ENCODE data around the gene LPIN2. TPM values are rescaled to one million over a fixed set of nuclear protein-coding genes. Genes with fewer than 3 reads are reported as not detected.

LPIN2 gene
- total RNA-seq, 1 experiment from 2014 or later: 10.7 TPM

GRCh38 chr18:3061581-3062312 lies 48.8 kb upstream of the LPIN2 start:
- Histone ChIP-seq H3K4me3 (replicated peaks in 1 of 2; ENCODE audit: low read depth in 1 of 2, low read length in 2 of 2) (no peak overlapping the region), H3K4me2 (ENCODE audit: low read length) (no peak overlapping the region), H3K9me3 (ENCODE audit: control insufficient read depth in 1 of 2, insufficient read depth in 1 of 2, low read depth in 1 of 2, low read length in 2 of 2) (no peaks in the 10 kb centered on the region), H3K79me2 (ENCODE audit: insufficient read depth, low read length) (no peaks in the 10 kb centered on the region), H3K9me2 (ENCODE audit: insufficient read depth) (no peaks in the 10 kb centered on the region), H3K27ac (ENCODE audit: low read depth, low read length) (no peak overlapping the region), H3K27me3 (ENCODE audit: insufficient read depth, low read length) (no peaks in the 10 kb centered on the region), H3K36me3 (ENCODE audit: control insufficient read depth in 1 of 2, insufficient read depth in 2 of 2, low read length in 2 of 2) (no peaks in the 10 kb centered on the region), H3K9ac (ENCODE audit: low read length) (no peak overlapping the region), H3K4me1 (ENCODE audit: control insufficient read depth in 1 of 2, insufficient read depth in 2 of 2, low read length in 2 of 2) (no peaks in the 10 kb centered on the region), H4K20me1 (ENCODE audit: insufficient read depth) (no peaks in the 10 kb centered on the region), H2AFZ (ENCODE audit: low read depth, low read length, poor library complexity, severe bottlenecking) (no peak overlapping the region)
- TF ChIP-seq ZFX (IDR thresholded peaks at IDR 0.05) (no peak), POLR2AphosphoS5 (IDR thresholded peaks at IDR 0.05; ENCODE audit: low read depth, low read length) (no peak), REST (IDR thresholded peaks at IDR 0.05; ENCODE audit: low read depth) (no peak)
- TF ChIP-seq, protein P1, sequence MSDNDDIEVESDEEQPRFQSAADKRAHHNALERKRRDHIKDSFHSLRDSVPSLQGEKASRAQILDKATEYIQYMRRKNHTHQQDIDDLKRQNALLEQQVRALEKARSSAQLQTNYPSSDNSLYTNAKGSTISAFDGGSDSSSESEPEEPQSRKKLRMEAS (IDR thresholded peaks at IDR 0.05): no peak
- ATAC-seq (no peak), DNase-seq (ENCODE audit: low read depth, low spot score) (no peak)
- intact Hi-C loops (cut with micrococcal nuclease): loop anchor here (5.0 kb wide), 1 partner anchor 129 kb away; no protein-coding TSS in a partner anchor
- POLR2A ChIA-PET: no interaction called here
- BruUV-seq (replicated peaks): no TSS peak
- CTCF ChIA-PET: interaction anchor here (0.5 to 2.3 kb wide), 11 partner anchors 7 to 121 kb away, joined by 3 to 17 read pairs (median 7); no protein-coding TSS in a partner anchor
- RAD21 ChIA-PET (ENCODE audit: low non-redundant PET in 1 of 2, low total read pairs in 2 of 2, uncharacterized antibody in 2 of 2, unreplicated experiment in 2 of 2): interaction anchor here in 1 of 2 experiments (0.6 kb wide), 1 partner anchor 1150 kb away, joined by 3 read pairs; no protein-coding TSS in a partner anchor
